Stimulated activated CD4-positive, alpha-beta T cell treated with anti-CD3 and anti-CD28 coated beads, Interleukin-2, amount 100 ng/mL, for 48 hours (primary cell): Measurements from ENCODE around the gene PAF1.
A peak's percentile ranks its signal among the peaks of the same experiment; 100 is the strongest.
"Not testable (repeated sequence)": the region's sequence is repeated elsewhere in the genome, so short reads cannot be mapped to it uniquely, and the experiment has no call there.

Source experiments
- DNase-seq, 2 donors: peaks; one replicate each; pipeline ENCODE4 v3.0.0-alpha.2; 2020

The PAF1 gene

DNA sequence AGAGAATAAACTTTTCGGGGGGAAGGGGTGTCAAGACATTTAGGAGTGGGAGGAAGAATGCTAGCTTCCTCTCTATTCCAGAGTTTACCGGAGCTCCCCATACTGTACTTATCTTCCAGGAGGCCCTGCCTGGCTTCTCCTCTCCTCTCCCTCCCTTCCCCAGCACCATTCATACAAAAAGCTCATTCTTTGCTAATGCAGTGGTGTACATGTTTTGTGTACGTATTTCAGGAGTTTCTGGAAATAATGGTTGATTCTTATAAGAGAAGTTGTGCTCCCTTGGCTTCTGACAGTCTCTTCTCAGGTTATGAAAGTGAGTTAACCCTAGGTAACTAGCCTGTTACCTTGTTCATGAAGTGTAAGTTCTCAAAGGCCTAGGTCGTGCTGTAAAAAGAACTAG, 41.6 kb downstream of the PAF1 start:
- DNase-seq: no peak

DNA sequence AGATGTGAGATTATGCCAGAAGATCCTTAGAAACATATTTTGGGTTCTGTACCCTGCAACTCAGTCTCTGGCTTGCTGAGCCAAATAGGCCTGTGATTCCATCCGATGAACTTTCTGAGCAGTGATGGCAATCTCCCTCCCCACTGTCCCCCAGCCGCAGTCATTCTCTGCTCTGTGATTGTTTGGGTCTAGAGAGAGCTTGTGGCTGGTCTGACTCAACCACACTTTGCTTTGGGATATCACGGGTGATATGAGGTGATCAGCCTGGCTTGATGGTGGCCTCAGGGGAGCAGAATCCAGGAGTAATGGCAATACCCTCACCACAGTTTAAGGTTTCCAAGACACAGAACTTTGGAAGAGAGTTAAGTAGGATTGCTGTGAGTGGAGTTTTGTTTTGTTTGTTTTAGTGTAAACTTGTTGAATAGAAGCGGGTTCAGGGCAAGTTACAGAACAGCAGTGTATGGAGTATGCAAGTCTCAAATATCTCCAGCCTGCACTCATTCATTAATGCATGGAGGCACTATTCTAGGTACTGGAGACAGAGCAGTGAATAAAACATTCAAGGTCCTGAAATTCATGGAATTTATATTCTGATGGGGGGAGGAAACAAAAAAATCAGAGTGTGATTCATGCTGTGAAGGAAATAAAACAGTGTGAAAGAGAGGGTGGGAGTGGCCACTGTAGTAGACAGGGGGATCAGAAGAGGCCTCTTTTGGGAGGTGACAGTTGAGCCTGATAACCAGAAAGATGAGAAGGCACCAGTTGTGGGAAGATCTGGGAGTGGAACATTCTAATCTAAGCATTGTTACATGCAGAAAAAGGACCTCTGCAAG, 43.4 kb downstream of the PAF1 start:
- DNase-seq: no peak

DNA sequence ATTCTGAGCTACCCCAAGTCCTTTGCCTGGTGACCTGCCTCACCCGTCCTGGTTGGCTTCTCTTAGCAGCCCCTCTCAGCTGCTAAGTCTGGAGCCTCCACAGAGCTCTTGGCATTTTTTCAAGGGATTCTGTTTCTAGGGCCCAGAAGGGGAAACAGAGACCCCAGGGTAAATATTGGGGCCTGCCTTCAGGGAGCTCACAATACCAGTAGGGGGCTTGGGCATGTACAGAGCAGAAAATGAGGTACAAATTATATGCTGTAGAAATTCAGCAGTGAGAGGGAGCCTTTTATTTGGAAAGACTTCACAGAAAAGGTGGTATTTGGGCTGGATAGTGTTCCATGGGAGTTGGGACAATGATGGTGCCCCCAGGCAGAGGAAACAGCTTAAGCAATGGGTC, 45.0 kb downstream of the PAF1 start:
- no peak for DNase-seq

DNA sequence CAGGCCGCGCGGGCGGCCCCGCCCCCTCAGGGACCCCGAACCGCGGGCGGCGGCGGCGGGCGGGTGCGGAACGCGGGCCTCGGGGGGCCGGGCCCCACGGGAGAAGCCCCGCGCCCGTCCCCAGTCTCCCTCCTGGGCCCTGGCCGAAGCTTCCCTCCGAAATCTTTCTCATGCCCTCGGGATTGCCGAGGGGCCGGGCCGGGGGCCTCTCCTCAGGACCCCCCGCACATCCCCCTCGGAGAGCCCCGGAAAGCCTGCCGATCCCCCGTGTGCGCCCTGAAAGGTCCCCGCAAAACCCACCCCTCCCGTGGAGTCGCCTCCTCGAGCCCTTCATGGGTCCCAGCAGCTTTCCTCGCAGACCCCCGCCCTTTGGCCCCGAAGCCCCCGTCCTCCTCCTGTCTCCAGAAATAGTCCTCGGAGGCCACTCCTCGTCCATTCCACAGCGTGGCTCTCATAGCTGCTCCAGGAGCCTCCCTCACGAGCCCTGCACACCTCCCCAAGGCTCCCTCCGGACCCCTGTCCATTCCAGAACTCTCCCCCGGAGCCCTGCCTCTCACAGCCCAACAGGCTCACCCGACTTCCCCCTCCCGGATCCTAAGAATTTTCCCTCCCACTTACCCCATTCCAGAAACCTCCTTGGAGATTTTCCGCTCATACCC, 48.1 kb downstream of the PAF1 start:
- DNase-seq: no peak

DNA sequence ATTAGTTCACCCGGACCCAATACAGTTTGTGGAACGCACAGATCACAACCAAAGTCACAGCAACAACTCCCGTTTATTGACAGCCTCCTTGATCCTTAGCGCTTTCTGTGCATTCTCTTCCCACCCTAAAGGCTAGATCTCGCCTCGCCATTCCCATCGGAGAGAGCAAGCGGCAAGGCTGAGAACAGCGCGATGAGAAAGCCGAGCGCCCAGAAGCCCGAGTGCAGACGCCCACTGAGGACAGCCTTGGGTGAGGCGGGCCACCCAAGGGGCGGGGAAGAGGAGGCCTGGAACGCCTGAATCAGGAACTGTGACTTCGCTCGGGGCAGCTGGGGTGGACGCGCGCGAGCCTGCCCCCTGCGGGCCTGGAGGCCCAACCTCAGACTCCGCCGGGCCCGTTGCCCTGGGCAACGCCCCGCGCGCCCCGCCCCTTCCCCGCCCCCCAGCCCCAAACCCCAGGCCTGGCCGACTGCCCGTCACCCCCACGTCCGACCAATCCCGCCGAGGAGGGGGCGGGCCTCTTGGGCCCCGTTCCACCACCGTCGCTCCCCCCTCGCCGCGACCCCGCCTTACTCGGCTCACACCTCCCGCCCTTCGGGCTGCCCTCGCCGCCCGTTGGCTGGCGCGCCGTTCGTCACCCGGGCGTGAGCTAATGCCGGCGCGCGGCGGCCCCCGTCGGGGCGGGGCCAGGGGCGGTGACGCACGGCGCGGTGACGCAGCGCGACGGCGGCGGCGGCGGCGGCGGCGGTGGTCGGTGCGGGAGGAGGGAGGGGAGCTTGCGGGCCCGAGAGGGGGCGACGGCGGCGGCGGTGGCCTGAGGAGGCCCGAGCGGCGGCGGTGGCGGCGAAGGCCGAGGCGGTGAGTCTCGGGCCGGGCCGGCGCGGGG, 48.9 kb downstream of the PAF1 start, which contains the start of gene SAMD4B:
SAMD4B (plus strand) TSS at position 703 of the 886 bp plus-strand sequence. CDS start 14,473 bp downstream, outside the sequence.
- DNase-seq: peak; percentile 97 to 98

DNA sequence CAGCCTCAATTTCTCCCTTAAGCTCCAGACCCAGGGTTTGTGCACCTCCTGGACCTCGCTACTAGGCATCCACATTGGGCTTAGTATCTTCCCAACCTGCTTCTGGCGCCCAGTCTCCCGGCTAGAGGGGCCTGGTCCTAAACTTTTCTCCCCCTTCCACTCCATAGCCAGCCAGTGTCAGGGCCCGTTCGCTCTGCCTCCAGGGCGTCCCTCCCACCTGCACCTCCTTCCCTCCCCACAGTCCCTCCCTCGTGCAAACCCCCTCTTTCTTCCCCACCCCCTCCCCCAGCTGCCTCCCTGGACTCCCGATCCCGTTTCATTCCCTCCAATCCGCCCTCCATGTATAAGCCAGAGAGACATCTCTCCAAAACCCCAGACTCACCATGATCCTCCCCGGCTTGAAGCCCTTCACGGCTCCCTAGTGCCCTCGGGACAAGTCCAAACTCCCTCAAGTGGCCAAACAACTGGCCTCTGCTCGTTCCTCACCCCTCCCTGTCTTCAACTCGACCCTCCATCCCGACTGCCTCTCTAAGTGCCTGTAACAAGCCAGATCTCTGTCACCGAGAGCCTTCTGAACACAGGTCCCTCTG, 49.7 kb downstream of the PAF1 start:
- peak in 1 of 2 donors; percentile 30 for DNase-seq

DNA sequence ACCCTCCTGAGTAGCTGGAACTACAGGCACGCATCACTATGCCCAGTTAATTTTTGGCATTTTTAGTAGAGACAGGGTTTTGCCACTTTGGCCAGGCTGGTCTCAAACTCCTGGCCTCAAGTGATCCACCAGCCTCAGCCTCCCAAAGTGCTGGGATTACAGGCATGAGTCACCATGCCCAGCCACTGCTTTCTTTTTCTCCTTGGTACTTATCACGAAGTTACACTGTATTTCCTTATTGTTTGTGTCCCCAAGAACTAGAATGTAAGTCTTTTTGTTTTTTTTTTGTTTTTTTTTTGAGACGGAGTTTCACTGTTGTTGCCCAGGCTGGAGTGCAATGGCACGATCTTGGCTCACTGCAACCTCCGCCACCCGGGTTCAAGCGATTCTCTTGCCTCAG, 50.8 kb downstream of the PAF1 start:
- not testable (repeated sequence) for DNase-seq

DNA sequence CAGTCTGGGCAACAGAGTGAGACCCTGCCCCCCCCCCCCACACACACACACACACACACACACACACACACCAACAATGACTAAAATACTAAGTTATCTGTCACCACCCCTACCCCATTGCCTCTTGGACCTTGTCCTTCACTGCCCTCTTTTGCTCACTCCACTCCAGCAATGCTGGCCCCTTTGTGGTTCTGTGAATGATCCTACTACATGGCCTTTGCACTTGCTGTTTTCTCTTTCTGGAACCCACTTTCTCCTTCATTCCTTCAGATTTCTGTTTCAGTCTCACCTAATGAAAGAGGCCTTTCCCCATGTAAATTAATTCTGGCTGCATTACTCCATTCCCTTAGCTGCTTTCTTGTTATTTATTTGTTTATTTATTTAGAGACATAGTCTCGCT, 51.2 kb downstream of the PAF1 start:
- no peak for DNase-seq

DNA sequence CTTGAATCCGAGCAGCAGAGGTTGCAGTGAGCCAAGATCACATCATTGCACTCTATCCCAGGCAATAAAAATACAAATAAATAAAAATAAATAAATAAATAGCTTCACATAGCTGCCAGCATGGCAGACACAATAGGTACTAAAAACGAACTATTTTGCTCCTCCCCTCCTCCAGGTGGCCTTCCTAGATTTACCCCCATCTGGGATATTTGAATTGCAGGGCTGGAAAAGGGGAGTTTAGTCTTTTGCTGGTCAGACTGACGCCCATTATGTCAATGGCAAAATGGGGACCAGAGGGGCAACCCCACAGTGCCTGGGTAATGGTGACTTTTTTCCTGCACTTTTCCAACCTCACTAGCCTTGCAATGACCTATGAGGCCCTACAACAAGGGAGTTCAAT, 54.4 kb downstream of the PAF1 start:
- no peak for DNase-seq
